Neural progenitor cell (in vitro differentiated cells): ENCODE data around the gene TOMM7. TPM values are rescaled to one million over a fixed set of nuclear protein-coding genes. Genes with fewer than 3 reads are reported as not detected.

Experiments
- DNase-seq: peaks from one replicate; pipeline ENCODE4 v3.0.0-alpha.2; 2016; ENCODE audit warnings: low spot score
- H2AFZ ChIP-seq: fragments of 200-600 bp; sonication (generic); replicated peaks from 2 replicates; pipeline ENCODE4 v1.6.1; 2016; ENCODE audit warnings: antibody characterized with exemption
- H3F3A ChIP-seq: fragments of 200-600 bp; sonication (generic); 2 replicates; pipeline ENCODE4 v1.6.1; 2016; ENCODE audit warnings: antibody characterized with exemption, low read depth
- H3K27ac ChIP-seq: fragments of 200-600 bp; sonication (generic); 2 replicates; pipeline ENCODE4 v1.5.1; 2016; ENCODE audit warnings: mild to moderate bottlenecking
- H3K27me3 ChIP-seq: fragments of 200-600 bp; sonication (generic); 2 replicates; pipeline ENCODE4 v1.6.1; 2016; ENCODE audit warnings: mild to moderate bottlenecking, moderate library complexity
- H3K36me3 ChIP-seq: fragments of 200-600 bp; sonication (generic); 2 replicates; pipeline ENCODE4 v1.5.1; 2016
- H3K4me1 ChIP-seq: fragments of 200-600 bp; sonication (generic); 2 replicates; pipeline ENCODE4 v1.6.1; 2016; ENCODE audit warnings: mixed run types
- H3K4me2 ChIP-seq: fragments of 200-600 bp; sonication (generic); 2 replicates; pipeline ENCODE4 v1.6.1; 2016
- H3K4me3 ChIP-seq: fragments of 200-600 bp; sonication (generic); 2 replicates; pipeline ENCODE4 v1.5.1; 2016
- H3K79me2 ChIP-seq: fragments of 200-600 bp; sonication (generic); 2 replicates; pipeline ENCODE4 v1.6.1; 2016; ENCODE audit warnings: low read depth
- H3K9ac ChIP-seq: fragments of 200-600 bp; sonication (generic); 2 replicates; pipeline ENCODE4 v1.6.1; 2016
- H3K9me3 ChIP-seq: fragments of 200-600 bp; sonication (generic); 2 replicates; pipeline ENCODE4 v1.5.1; 2016; ENCODE audit warnings: low read depth
- H4K20me1 ChIP-seq: fragments of 200-600 bp; sonication (generic); 2 replicates; pipeline ENCODE4 v1.6.1; 2016; ENCODE audit warnings: low read depth
- H3K27ac Mint-ChIP-seq: 3 replicates; pipeline ENCODE4 v1.8.0; 2021; ENCODE audit warnings: mixed read lengths
- H3K27me3 Mint-ChIP-seq: 2 replicates; pipeline ENCODE4 v1.8.0; 2022; ENCODE audit warnings: low read depth, mild to moderate bottlenecking, inconsistent platforms, moderate library complexity, mixed read lengths; ENCODE audit not compliant: insufficient read depth
- H3K36me3 Mint-ChIP-seq: 3 replicates; pipeline ENCODE4 v1.8.0; 2021; ENCODE audit warnings: mixed read lengths
- H3K4me1 Mint-ChIP-seq: 3 replicates; pipeline ENCODE4 v1.8.0; 2021; ENCODE audit warnings: mixed read lengths
- H3K4me3 Mint-ChIP-seq: 3 replicates; pipeline ENCODE4 v1.8.0; 2021; ENCODE audit warnings: mild to moderate bottlenecking, moderate library complexity, mixed read lengths
- H3K9me3 Mint-ChIP-seq: 3 replicates; pipeline ENCODE4 v1.8.0; 2020; ENCODE audit warnings: mixed read lengths
- EZH2 ChIP-seq: fragments of 200-600 bp; sonication (generic); IDR thresholded peaks from 2 replicates; pipeline ENCODE4 v1.6.1; 2017; ENCODE audit warnings: antibody characterized with exemption, mild to moderate bottlenecking, moderate library complexity
- EZH2phosphoT487 ChIP-seq: fragments of 200-600 bp; sonication (generic); IDR thresholded peaks from 2 replicates; pipeline ENCODE4 v1.6.1; 2017; ENCODE audit warnings: antibody characterized with exemption
- total RNA-seq: library from RNA; depleted of rRNA; stranded (reverse); fragments of >200 nt; gene quantifications from 2 replicates; pipeline ENCODE4 v1.2.3, GENCODE V29; 2015; ENCODE audit warnings: low replicate concordance
- TF ChIP-seq, protein P1 (sequence below): fragments of 200-600 bp; sonication (generic); IDR thresholded peaks from 2 replicates; pipeline ENCODE4 v1.5.1; 2017; ENCODE audit warnings: antibody characterized with exemption, mild to moderate bottlenecking

The TOMM7 gene
- total RNA-seq, 1 donor from 2014 or later, result 89.9 TPM

GRCh38 chr7:22784346-22784745 lies 38.3 kb downstream of the TOMM7 start:
- H3K9me3 Mint-ChIP-seq, result no peaks in the 10 kb centered on the region
- no peak overlapping the region for H3K4me3 Mint-ChIP-seq

DNA sequence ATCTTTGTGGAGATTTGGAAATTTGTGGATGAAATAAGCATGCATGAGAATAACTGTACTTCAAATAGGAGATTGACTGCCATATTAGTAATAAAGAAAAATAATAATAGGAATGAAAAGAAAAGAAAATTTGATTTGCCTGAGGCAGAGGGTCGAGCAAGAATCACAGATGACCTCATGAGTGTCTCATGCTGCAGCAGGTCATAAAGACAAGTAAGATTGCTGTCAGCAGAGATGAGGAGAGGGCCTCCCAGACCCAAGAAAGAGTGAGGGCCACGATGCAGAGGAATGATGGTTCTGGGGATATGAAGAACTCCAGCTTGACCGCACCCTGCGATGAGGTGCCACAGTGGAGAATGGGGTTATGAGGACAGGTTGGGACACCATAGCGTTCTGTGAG lies 39.2 kb downstream of the TOMM7 start:
- Histone ChIP-seq H3K36me3 (no peaks in the 10 kb centered on the region), H3K4me1 (peaks cover 12% of the 10 kb centered on the region), H3K4me3 (no peak overlapping the region), H3K9me3 (no peaks in the 10 kb centered on the region), H3K4me2 (no peak overlapping the region), H3K79me2 (no peaks in the 10 kb centered on the region), H3K27ac (no peak overlapping the region), H3K27me3 (no peaks in the 10 kb centered on the region), H3F3A (no peaks in the 10 kb centered on the region), H2AFZ (no peak overlapping the region), H4K20me1 (no peaks in the 10 kb centered on the region), H3K9ac (no peak overlapping the region)
- Mint-ChIP-seq H3K36me3 (no peaks in the 10 kb centered on the region), H3K9me3 (no peaks in the 10 kb centered on the region), H3K27me3 (no peaks in the 10 kb centered on the region), H3K4me3 (no peak overlapping the region), H3K4me1 (no peaks in the 10 kb centered on the region), H3K27ac (no peak overlapping the region)
- TF ChIP-seq EZH2phosphoT487, result no peak
- TF ChIP-seq, protein P1, sequence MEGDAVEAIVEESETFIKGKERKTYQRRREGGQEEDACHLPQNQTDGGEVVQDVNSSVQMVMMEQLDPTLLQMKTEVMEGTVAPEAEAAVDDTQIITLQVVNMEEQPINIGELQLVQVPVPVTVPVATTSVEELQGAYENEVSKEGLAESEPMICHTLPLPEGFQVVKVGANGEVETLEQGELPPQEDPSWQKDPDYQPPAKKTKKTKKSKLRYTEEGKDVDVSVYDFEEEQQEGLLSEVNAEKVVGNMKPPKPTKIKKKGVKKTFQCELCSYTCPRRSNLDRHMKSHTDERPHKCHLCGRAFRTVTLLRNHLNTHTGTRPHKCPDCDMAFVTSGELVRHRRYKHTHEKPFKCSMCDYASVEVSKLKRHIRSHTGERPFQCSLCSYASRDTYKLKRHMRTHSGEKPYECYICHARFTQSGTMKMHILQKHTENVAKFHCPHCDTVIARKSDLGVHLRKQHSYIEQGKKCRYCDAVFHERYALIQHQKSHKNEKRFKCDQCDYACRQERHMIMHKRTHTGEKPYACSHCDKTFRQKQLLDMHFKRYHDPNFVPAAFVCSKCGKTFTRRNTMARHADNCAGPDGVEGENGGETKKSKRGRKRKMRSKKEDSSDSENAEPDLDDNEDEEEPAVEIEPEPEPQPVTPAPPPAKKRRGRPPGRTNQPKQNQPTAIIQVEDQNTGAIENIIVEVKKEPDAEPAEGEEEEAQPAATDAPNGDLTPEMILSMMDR, result no peak
- TF ChIP-seq EZH2, result no peak
- DNase-seq, result no peak

More at GRCh38 chr7:22784346-22784745, 38.3 kb downstream of the TOMM7 start:
- Histone ChIP-seq H3F3A (no peaks in the 10 kb centered on the region), H3K9me3 (no peaks in the 10 kb centered on the region), H2AFZ (no peak overlapping the region), H3K79me2 (no peaks in the 10 kb centered on the region), H3K4me2 (no peak overlapping the region), H3K27me3 (no peaks in the 10 kb centered on the region), H4K20me1 (no peaks in the 10 kb centered on the region), H3K27ac (no peak overlapping the region), H3K4me1 (peaks cover 12% of the 10 kb centered on the region), H3K36me3 (no peaks in the 10 kb centered on the region), H3K4me3 (no peak overlapping the region), H3K9ac (no peak overlapping the region)
- TF ChIP-seq, protein P1, result no peak
- TF ChIP-seq EZH2phosphoT487 (no peak), EZH2 (no peak)
- no peaks in the 10 kb centered on the region for H3K27me3 Mint-ChIP-seq
- H3K27ac Mint-ChIP-seq, result no peak overlapping the region
- DNase-seq, result no peak
- H3K4me1 Mint-ChIP-seq, result no peaks in the 10 kb centered on the region
- H3K36me3 Mint-ChIP-seq, result no peaks in the 10 kb centered on the region

DNA sequence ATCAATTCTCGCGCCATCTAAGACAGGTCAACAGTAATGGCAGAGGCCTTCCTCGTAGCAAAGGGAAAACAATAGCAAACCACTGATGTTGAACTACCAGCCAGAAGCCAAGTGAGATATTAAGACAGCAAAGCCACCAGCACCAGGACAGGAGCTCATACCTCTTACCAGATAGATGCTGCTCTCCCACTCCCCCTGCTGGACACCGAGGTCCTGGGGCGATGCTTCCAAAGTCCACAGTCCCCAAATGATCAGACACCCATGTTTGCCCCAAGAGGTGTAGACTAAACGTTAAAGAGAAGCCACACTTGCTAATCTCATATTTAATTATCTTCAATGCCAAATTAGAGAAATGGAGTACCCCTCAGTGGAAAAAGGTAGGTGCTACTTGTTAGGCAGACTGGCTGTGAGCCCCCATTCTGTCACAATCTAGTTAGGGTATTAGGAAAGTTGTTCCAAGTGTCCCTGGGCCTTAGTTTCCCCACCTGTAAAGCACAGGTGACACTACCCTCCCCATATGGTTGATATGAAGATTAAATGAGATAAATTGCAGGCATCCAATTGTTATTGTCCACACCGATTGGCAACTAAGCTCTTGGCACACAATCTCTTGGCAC lies 39.9 kb downstream of the TOMM7 start:
- Histone ChIP-seq H3K36me3 (no peaks in the 10 kb centered on the region), H3K4me1 (peaks cover 12% of the 10 kb centered on the region), H4K20me1 (no peaks in the 10 kb centered on the region), H3K9me3 (no peaks in the 10 kb centered on the region), H3K4me3 (no peak overlapping the region), H2AFZ (no peak overlapping the region), H3K27ac (no peak overlapping the region), H3K79me2 (no peaks in the 10 kb centered on the region), H3K9ac (no peak overlapping the region), H3K4me2 (no peak overlapping the region), H3F3A (no peaks in the 10 kb centered on the region), H3K27me3 (no peaks in the 10 kb centered on the region)
- Mint-ChIP-seq H3K27me3 (peaks cover 1% of the 10 kb centered on the region), H3K4me3 (no peak overlapping the region), H3K4me1 (no peaks in the 10 kb centered on the region), H3K27ac (no peak overlapping the region), H3K36me3 (no peaks in the 10 kb centered on the region), H3K9me3 (no peaks in the 10 kb centered on the region)
- TF ChIP-seq, protein P1, result peak; percentile 85
- no peak for TF ChIP-seq EZH2phosphoT487
- TF ChIP-seq EZH2, result no peak
- DNase-seq, result peak; percentile 76
